ENCODE data around the gene GON7. TPM values are rescaled to one million over a fixed set of nuclear protein-coding genes. Genes with fewer than 3 reads are reported as not detected.
"Not testable (repeated sequence)": the region's sequence is repeated elsewhere in the genome, so short reads cannot be mapped to it uniquely, and the experiment has no call there.

Gene GON7
- total RNA-seq, 2 experiments from 2014 or later: 4.8 to 7.0 TPM

DNA sequence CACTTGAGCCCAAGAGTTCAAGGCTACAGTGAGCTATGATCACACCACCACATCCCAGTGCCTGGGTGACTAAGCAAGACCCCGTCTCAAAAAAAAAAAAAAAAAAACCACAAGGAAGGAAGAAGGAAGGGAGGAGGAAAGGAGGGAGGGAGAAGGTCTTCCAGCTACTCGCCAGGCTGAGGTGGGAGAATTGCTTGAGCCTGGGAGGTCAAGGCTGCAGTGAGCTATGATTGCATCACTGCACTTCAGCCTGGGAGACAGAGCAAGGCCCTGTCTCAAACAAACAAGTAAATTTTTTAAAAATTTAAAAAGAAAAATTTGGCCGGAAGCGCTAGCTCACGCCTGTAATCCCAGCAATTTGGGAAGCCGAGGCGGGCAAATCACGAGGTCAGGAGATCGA lies 38.3 kb downstream of the GON7 start:
- H3K4me1 Mint-ChIP-seq (ENCODE audit: low read depth); H3K36me3 Mint-ChIP-seq (ENCODE audit: low read depth); H3K9me3 Mint-ChIP-seq; H3K27me3 Mint-ChIP-seq (ENCODE audit: low read depth); H3K4me3 Mint-ChIP-seq; DNase-seq; intact Hi-C loops (cut with micrococcal nuclease); H3K27ac Mint-ChIP-seq: not testable (repeated sequence)
- CTCF ChIA-PET: interaction anchor here (0.7 to 1.3 kb wide), 4 partner anchors 10 to 61 kb away, joined by 3 to 6 read pairs (median 5); no protein-coding TSS in a partner anchor

DNA sequence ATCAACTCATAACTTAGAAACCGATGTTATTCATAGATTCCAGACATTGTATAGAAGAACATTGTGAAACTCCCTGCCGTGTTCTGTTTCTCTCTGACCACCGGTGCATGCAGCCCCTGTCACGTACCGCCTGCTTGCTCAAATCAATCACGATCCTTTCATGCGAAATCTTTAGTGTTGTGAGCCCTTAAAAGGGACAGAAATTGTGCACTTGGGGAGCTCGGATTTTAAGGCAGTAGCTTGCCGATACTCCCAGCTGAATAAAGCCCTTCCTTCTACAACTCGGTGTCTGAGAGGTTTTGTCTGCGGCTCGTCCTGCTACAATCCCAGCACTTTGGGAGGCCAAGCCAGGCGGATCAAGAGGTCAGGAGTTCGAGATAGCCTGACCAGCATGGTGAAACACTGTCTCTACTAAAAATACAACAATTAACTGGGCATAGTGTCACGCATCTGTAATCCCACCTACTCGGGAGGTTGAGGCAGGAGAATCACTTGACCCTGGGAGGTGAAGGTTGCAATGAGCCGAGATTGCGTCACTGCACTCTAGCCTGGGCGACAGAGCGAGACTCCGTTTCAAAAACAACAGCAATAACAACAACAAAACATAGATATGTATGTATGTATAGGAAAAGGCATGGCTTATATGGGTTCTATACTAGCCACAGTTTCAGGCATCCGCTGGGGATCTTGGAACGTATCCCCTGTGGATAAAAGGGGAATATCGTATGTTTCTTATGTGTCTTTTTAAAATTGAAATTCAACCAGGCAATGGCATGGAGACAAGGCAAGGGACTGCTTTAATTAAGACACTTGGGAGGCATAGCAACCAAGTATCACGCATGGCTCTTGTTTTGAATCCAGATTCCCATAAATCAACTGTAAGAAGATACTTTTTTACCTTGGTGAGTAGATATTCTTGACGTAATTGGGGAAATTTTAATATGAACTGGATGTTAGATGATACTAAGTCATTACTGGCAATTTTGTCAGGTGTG lies 41.3 kb downstream of the GON7 start:
- intact Hi-C loops (cut with micrococcal nuclease); DNase-seq; H3K9me3 Mint-ChIP-seq; H3K27ac Mint-ChIP-seq; H3K36me3 Mint-ChIP-seq (ENCODE audit: low read depth); H3K4me3 Mint-ChIP-seq; H3K4me1 Mint-ChIP-seq (ENCODE audit: low read depth); H3K27me3 Mint-ChIP-seq (ENCODE audit: low read depth): not testable (repeated sequence)
- CTCF ChIA-PET: interaction anchor here (1.5 kb wide), 1 partner anchor 52 kb away, joined by 3 read pairs; no protein-coding TSS in a partner anchor

DNA sequence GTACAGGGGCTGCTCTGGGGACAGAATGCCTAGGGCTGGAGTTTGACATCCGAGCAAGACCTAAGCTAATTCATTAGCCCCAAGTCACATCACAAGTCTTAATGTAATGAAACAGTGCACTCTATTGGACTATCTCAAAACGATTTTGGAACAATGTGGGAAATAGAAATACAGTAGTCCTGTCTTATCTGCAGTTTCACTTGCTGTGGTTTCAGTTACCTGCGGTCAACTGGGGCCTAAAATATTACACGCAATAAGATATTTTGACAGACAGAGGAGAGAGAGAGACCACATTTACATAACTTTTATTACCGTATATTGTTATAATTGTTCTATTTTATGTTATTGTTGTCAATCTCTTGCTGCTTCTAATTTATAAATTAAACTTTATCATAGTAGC lies 43.3 kb downstream of the GON7 start:
- H3K4me3 Mint-ChIP-seq: no peak overlapping the region
- intact Hi-C loops (cut with micrococcal nuclease): no loop called here
- no peaks in the 10 kb centered on the region for H3K36me3 Mint-ChIP-seq (ENCODE audit: low read depth)
- no peak for DNase-seq
- H3K9me3 Mint-ChIP-seq: no peaks in the 10 kb centered on the region
- no peaks in the 10 kb centered on the region for H3K4me1 Mint-ChIP-seq (ENCODE audit: low read depth)
- H3K27ac Mint-ChIP-seq: no peak overlapping the region
- no peaks in the 10 kb centered on the region for H3K27me3 Mint-ChIP-seq (ENCODE audit: low read depth)
- CTCF ChIA-PET: interaction anchor here (0.6 to 0.9 kb wide), 4 partner anchors 9 to 31 kb away, joined by 3 read pairs; no protein-coding TSS in a partner anchor

DNA sequence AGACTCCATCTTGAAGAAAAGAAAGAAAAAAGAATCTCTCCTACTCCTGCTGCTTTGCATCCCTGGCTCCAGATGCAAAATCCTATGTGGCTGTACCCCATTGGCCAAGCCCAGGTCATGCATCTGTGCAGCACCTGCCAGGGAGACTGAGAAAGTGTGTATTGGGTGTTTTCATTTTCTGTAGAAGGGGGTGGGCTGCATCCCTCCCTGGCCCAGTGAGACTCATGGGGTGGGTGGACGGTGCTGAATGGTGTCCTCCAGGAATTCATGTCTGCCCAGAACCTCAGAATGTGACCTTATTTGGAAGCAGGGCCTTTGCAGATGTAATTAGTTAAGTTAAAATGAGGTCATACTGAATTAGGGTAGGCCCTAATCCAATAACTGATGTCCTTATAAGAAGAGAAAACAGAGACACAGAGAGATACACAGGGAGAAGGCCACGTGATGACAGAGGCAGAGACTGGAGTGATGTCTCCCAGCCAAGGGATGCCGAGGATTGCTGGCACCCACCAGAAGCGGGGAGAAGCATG lies 45.4 kb downstream of the GON7 start:
- CTCF ChIA-PET: interaction anchor here (2.1 kb wide), 1 partner anchor 17 kb away, joined by 9 read pairs; no protein-coding TSS in a partner anchor
- H3K36me3 Mint-ChIP-seq (ENCODE audit: low read depth): no peaks in the 10 kb centered on the region
- intact Hi-C loops (cut with micrococcal nuclease): no loop called here
- no peak for DNase-seq
- no peaks in the 10 kb centered on the region for H3K27me3 Mint-ChIP-seq (ENCODE audit: low read depth)
- no peaks in the 10 kb centered on the region for H3K4me1 Mint-ChIP-seq (ENCODE audit: low read depth)
- no peak overlapping the region for H3K27ac Mint-ChIP-seq
- no peak overlapping the region for H3K4me3 Mint-ChIP-seq
- H3K9me3 Mint-ChIP-seq: no peaks in the 10 kb centered on the region

DNA sequence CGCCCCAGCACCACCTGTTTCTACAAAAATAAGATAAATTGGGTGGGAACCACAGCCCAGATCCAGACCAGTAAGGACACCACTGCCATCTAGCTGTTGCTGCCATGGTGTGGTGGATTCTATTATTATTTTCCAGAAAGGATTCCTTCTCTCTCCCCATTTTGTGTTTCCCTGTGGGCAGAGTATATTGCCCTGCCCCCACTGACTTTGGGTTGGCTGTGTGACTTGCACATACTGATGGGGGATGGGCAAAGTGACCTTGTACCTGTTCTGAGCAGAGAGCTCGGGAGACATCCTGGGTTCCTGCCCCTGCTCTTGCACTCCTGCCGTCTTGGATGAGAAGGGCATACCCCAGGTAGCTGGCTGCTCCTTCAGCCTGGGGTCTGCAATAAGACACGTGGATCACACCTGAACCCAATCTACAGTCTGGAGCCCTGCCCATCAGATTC lies 46.5 kb downstream of the GON7 start:
- CTCF ChIA-PET: interaction anchor here (1.2 to 2.1 kb wide), 2 partner anchors 18 to 125 kb away, joined by 3 to 9 read pairs; no protein-coding TSS in a partner anchor
- intact Hi-C loops (cut with micrococcal nuclease): no loop called here
- DNase-seq: peak; percentile 26

DNA sequence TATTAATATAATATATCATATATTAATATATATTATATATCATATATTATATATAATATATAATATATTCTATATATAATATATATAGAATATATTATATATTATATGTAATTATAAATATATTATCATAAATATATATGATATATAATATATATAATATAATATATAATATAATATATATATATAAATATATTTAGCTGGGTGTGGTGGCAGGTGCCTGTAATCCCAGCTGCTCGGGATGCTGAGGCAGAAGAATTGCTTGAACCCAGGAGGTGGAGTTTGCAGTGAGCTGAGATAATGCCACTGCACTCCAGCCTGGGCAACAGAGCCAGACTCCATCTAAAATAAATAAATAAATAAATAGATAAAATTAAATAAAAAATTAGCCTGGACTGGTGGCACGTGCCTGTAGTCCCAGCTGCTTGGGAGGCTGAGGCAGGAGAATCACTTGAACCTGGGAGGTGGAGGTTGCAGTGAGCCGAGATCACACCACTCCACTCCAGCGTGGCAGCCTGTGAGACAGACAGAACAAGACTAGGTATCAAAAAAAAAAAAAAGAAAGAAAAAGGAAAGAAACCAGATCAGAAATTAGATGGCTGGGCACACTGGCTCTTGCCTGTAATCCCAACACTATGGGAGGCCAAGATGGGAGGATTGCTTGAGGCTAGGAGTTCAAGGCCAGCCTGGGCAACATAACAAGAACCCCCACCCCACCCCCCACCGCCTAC lies 47.1 kb downstream of the GON7 start:
- intact Hi-C loops (cut with micrococcal nuclease); DNase-seq; H3K27ac Mint-ChIP-seq; H3K36me3 Mint-ChIP-seq (ENCODE audit: low read depth); H3K27me3 Mint-ChIP-seq (ENCODE audit: low read depth); H3K4me3 Mint-ChIP-seq; H3K4me1 Mint-ChIP-seq (ENCODE audit: low read depth); H3K9me3 Mint-ChIP-seq: not testable (repeated sequence)
- CTCF ChIA-PET: interaction anchor here (0.7 to 2.1 kb wide), 4 partner anchors 18 to 148 kb away, joined by 3 to 9 read pairs (median 3); no protein-coding TSS in a partner anchor

More for the DNA sequence above, 46.5 kb downstream of the GON7 start:
- no peak overlapping the region for H3K27ac Mint-ChIP-seq
- H3K27me3 Mint-ChIP-seq (ENCODE audit: low read depth): no peaks in the 10 kb centered on the region
- H3K4me3 Mint-ChIP-seq: no peak overlapping the region
- no peaks in the 10 kb centered on the region for H3K36me3 Mint-ChIP-seq (ENCODE audit: low read depth)
- no peaks in the 10 kb centered on the region for H3K4me1 Mint-ChIP-seq (ENCODE audit: low read depth)
- no peaks in the 10 kb centered on the region for H3K9me3 Mint-ChIP-seq

DNA sequence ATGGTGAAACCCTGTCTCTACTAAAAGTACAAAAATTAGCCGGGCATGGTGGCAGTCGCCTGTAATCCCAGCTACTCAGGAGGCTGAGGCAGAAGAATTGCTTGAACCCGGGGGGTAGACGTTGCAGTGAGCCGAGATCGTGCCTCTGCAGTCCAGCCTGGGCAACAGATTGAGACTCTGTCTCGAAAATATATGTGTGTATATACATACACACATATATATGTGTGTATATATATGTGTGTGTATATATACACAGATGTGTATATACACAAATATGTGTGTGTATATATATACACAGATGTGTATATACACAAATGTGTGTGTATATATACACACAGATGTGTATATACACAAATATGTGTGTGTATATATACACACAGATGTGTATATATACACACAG lies 48.5 kb downstream of the GON7 start:
- H3K9me3 Mint-ChIP-seq; H3K36me3 Mint-ChIP-seq (ENCODE audit: low read depth); intact Hi-C loops (cut with micrococcal nuclease); H3K4me1 Mint-ChIP-seq (ENCODE audit: low read depth); H3K27me3 Mint-ChIP-seq (ENCODE audit: low read depth); H3K4me3 Mint-ChIP-seq; DNase-seq; H3K27ac Mint-ChIP-seq; CTCF ChIA-PET: not testable (repeated sequence)

DNA sequence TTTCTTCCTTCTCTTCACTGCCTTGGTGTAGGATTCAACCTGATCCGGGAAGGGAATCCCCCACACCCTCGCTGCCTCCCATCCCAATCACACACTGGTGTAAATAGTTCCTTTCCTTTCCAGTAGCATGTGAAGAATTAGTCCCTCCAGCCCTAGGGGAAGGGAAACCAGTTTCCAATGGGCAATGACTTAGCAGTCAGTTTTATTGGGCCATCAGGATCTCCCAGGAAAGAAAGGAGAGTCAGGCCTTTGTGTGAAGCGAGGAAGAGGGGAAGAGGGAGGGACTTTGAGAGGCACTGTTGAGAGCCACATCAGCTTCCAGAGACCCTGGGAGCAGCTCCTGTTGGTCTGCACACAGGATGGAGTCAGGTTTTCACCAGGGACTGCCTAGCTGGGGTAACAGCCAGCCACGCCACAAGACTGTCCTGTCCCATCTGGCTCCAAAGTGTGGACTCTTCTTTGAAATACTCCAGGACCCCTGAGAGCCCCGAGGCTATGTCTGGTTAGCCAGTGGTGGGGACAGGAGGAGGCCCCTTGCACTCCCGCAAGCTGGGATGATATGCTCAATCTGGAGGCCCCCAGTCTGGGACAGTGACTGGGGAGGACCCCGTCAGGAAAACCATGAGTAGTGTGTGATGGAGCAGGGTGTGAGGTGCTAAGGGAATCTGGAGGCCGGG lies 50.0 kb downstream of the GON7 start:
- H3K4me1 Mint-ChIP-seq (ENCODE audit: low read depth): no peaks in the 10 kb centered on the region
- H3K9me3 Mint-ChIP-seq: no peaks in the 10 kb centered on the region
- intact Hi-C loops (cut with micrococcal nuclease): no loop called here
- no peaks in the 10 kb centered on the region for H3K36me3 Mint-ChIP-seq (ENCODE audit: low read depth)
- no peak overlapping the region for H3K4me3 Mint-ChIP-seq
- H3K27ac Mint-ChIP-seq: no peak overlapping the region
- DNase-seq: no peak
- H3K27me3 Mint-ChIP-seq (ENCODE audit: low read depth): no peaks in the 10 kb centered on the region
- CTCF ChIA-PET: no interaction called here

DNA sequence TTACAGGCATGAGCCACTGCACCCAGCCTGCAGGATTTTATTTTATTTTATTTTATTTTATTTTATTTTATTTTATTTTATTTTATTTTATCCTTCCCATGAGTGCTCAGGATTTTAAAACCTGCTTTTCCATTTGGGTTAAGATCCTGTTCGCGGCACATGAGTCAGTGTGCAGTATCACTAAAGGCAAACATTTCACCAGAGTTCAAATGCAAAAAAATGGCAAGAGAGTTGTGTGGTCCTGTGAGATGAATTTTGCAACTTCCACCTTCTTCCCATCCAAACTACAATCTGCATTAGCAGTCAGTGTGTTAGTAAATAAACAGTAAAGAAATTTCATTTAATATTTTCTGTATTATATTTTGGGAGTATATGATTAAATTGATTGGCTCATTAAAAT lies 51.2 kb downstream of the GON7 start:
- H3K27me3 Mint-ChIP-seq (ENCODE audit: low read depth): no peaks in the 10 kb centered on the region
- no peak overlapping the region for H3K4me3 Mint-ChIP-seq
- H3K4me1 Mint-ChIP-seq (ENCODE audit: low read depth): peaks cover 4% of the 10 kb centered on the region
- no peaks in the 10 kb centered on the region for H3K9me3 Mint-ChIP-seq
- H3K27ac Mint-ChIP-seq: no peak overlapping the region
- DNase-seq: no peak
- H3K36me3 Mint-ChIP-seq (ENCODE audit: low read depth): no peaks in the 10 kb centered on the region
- CTCF ChIA-PET: interaction anchor here (0.7 kb wide), 1 partner anchor 16 kb away, joined by 3 read pairs; no protein-coding TSS in a partner anchor
- intact Hi-C loops (cut with micrococcal nuclease): no loop called here

DNA sequence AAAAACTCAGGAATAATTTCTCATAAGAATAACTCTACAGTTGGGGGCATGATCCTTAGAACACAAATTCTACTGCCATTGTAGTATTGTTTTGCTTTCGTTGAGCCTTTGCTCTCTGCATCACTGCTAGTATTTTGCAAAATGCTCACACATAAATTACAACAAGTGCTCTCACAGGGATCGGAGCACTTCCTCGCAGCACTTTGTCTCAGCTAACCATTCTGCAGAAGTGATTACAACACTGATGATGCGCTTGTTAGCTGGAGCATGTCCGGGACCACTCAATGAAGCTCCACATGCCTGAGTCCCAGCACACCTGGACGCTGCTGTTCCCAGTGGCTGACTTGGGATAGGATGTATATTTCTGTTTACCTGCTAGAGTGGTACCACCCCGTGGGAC lies 53.7 kb downstream of the GON7 start:
- no peak overlapping the region for H3K4me3 Mint-ChIP-seq
- CTCF ChIA-PET: no interaction called here

More for the DNA sequence above, 53.7 kb downstream of the GON7 start:
- H3K9me3 Mint-ChIP-seq: no peaks in the 10 kb centered on the region
- H3K27me3 Mint-ChIP-seq (ENCODE audit: low read depth): no peaks in the 10 kb centered on the region
- H3K36me3 Mint-ChIP-seq (ENCODE audit: low read depth): no peaks in the 10 kb centered on the region
- no peak overlapping the region for H3K27ac Mint-ChIP-seq
- intact Hi-C loops (cut with micrococcal nuclease): no loop called here
- DNase-seq: no peak
- peaks cover 7% of the 10 kb centered on the region for H3K4me1 Mint-ChIP-seq (ENCODE audit: low read depth)
